GM19467 (cell line): ENCODE results near the gene S1PR2.
"Not testable (repeated sequence)": the region's sequence is repeated elsewhere in the genome, so short reads cannot be mapped to it uniquely, and the experiment has no call there.

Experiments
- ATAC-seq: cut with Tn5 transposase; IDR thresholded peaks from one replicate; pipeline ENCODE4 v1.9.1; 2021; ENCODE audit warnings: mild to moderate bottlenecking, moderate library complexity; ENCODE audit not compliant: unreplicated experiment

S1PR2 gene

DNA sequence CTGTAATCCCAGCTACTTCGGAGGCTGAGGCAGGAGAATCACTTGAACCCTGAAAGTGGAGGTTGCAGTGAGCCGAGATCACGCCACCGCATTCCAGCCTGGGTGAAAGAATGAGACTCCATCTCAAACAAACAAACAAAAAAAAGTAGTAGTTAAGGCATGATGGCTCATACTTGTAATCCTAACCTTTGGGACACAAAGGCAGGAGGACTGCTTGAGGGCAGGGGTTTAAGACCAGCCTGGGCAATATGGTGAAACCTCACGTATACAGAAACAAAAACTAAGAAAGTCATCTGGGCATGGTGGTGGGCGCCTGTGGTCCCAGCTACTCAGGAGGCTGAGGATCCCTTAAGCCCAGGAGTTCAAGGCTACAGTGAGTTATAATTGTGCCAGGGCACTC is 38.2 kb downstream of the S1PR2 start:
- ATAC-seq = no peak

DNA sequence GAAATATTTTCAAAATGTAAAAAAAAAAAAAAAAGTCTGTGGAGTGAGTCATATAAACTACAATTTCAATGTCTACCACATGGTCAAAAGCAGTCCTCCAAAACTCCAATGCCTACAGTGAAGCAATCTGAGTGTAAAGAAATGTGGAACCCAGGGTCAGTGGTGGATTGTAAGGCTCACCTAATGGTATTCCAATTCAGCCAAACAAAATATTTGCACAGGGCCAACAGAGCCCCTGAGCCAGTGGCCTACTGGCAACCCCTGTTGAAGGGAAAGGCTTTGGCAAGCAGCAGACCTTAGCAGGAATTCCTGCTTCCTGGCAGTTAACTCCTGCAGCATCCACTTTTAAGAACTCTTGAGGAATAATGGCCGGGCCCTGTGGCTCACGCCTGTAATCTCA is 39.8 kb downstream of the S1PR2 start:
- ATAC-seq = no peak

DNA sequence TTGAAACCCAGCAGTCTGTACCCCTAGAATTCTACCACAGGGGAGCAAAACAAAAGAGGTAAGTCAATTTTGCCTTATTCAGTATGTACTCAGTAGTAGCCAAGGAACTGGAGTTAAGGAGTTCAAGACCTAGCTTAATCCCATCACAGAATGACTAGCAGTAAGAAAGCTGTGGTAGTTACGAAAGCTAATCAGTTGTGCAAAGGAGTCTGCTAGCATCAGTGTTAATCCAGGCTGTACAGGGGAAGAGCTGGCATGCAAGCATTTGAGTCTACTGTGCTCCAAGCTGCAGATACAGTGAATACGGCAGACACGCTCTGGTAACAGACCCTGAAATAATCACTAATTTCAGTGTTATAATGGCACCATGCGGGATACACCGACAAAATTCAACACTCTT is 41.1 kb downstream of the S1PR2 start:
- no peak for ATAC-seq

DNA sequence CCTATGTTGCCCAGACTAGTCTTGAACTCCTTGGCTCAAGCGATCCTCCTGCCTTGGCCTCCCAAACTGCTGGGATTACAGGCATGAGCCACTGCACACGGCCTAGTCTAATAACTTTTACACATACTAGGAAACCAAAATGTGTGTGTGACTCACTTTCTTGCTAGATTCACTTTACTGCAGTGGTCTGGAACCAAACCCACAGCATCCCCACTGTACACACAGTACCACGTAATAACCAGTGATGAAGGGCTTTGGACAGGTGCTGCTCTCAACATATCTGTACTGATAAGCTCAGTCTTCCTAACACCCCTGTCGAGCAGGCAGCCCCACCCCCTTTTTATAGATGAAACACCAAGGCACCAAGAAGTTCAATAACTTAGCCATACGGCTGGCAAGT is 41.5 kb downstream of the S1PR2 start:
- ATAC-seq = no peak

DNA sequence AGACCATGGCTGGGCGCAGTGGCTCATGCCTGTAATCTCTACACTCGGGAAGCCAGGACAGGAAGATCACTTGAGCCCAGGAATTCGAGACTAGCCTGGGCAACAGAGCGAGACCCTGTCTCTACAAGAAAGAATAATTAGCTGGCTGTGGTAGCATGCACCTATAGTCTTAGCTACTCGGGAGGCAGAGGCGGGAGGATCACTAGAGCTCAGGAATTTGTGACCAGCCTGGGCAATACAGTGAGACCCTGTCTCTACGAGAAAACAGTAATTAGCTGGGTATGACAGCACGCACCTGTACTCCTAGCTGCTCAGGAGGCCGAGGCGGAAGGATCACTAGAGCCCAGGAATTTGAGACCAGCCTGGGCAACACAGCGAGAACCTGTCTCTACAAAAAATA is 43.8 kb downstream of the S1PR2 start:
- no peak for ATAC-seq

DNA sequence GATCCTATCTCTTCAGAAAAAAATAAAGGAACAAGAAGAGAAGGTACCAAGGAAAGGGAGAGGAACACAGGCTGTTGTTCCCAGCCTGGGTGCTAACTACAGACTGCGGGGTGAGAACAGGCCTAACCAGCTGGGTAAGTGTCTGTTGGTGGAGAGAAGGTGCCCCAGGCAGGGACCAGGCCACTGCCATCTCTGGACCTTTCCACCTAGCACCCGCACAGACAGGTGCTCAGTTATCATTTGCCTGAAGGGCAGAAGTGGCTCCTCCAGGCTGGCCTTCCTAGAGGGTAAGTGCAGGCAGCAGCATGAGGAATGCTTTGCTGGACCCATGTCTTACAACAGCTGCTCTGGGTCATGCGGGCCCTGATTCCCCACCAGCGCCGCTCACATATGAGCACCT is 46.5 kb downstream of the S1PR2 start:
- ATAC-seq = no peak

DNA sequence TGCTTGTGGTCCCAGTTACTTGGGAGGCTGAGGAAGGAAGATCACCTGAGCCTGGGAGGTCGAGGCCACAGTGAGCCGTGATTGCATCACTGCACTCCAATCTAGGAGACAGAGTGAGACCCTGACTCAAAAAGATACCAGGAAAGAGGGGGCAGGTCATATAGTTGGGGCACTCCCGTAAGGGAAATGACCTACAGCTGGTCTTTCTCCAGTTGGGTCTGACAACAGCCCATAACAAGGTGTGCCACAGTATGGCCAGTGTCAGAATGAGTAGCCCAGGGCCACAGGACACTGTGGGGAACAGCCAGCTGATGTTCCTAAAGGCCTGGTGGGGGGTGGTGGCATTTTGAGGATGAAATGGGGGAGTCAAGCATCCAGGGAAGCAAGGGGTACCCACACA is 47.2 kb downstream of the S1PR2 start:
- ATAC-seq = no peak

DNA sequence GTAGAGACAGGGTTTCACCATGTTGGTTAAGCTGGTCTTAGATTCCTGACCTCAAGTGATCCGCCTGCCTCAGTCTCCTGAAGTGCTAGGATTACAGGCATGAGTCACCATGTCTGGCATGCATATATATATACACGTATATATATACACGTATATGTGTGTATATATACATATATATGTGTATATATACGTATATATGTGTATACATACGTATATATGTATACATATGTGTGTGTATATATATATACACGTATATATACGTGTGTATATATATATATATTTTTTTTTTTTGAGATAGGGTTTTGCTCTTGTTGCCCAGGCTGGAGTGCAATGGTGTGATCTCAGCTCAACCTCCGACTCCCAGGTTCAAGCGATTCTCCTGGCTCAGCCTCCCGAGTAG is 48.3 kb downstream of the S1PR2 start:
- no peak for ATAC-seq

DNA sequence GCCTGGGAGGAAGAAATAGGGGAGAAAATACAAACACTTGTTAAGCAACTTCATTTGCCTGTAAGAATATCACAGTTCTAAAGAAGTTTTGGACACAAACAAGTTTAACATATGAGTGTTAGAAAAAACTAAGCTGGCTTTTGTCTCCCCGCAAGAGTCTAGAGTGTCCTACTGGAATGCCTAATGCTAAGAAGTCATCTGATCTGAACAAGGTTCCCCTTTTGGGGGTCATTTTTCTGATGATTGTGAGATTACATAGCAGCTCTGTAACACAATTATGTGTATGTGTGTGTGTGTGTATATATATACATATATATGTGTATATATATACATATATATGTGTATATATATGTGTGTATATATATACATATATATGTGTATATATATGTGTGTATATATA is 49.1 kb downstream of the S1PR2 start:
- ATAC-seq = no peak

DNA sequence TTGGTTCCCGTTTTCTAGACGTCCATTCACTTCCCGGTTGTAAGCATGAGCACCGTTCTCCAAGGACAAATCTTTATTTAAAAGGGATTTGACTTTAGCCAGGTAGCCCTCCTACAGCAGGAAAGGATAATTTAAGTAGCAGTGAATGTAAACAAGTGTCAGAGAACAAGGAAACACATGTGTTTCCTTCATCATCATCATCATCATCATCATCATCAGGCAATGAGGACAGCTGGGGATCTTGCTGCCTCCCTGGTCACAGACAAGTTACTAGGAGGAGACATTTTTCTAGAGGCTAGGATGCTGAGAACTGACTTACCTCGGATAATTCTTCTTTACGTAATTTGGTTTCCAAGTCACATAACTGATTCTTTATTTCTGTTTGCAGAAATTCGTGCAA is 50.7 kb downstream of the S1PR2 start:
- ATAC-seq = no peak

DNA sequence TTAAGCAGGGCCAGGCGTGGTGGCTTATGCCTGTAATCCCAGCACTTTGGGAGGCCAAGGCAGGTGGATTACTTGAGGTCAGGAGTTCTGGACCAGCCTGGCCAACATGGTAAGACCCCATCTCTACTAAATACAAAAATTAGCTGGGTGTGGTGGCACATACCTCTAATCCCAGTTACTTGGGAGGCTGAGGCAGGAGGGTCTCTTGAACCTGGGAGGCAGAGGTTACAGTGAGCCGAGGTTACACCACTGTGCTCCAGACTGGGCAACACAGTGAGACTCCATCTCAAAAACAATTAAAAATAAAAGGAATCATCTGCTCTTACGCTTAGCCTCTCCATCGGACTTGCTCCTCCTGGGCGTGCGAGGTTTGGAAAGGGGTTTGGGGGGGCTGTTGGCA is 51.1 kb downstream of the S1PR2 start:
- not testable (repeated sequence) for ATAC-seq

DNA sequence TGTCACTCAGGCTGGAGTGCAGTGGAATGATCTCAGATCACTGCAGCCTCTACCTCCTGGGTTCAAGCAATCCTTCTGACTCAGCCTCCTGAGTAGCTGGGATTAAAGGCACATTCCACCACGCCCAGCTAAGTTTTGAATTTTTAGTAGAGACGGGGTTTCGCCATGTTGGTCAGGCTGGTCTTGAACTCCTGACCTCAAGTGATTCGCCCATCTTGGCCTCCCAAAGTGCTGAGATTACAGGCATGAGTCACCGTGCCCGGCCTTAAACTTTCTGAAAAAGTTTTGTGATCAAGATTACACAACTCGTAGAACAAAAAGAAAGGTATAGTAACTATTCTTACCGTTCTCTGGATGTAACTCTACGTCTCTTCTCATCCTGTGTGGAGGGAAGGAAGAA is 57.6 kb downstream of the S1PR2 start:
- no peak for ATAC-seq
